Measurements from ENCODE around the gene CTTNBP2. TPM values are rescaled to one million over a fixed set of nuclear protein-coding genes. Genes with fewer than 3 reads are reported as not detected.

The CTTNBP2 gene
- polyA plus RNA-seq, 1 of the 3 experiments (the other 2 are of a cell fraction): not detected

GRCh38 chr7:117669818-117670217 is 203.4 kb downstream of the CTTNBP2 start:
- CTCF ChIA-PET: no interaction called here
- POLR2A ChIA-PET: no interaction called here
- no peaks in the 10 kb centered on the region for H3K4me1 ChIP-seq (ENCODE audit: control insufficient read depth in 1 of 2, insufficient read depth in 2 of 2, low read depth in 1 of 2, low read length in 1 of 2)
- H3K9me2 ChIP-seq: no peaks in the 10 kb centered on the region
- H2AFZ ChIP-seq (ENCODE audit: low read depth): no peak overlapping the region
- no peaks in the 10 kb centered on the region for H3K79me2 ChIP-seq (ENCODE audit: insufficient read depth)
- H4K20me1 ChIP-seq (ENCODE audit: insufficient read depth): no peaks in the 10 kb centered on the region
- no peak overlapping the region for H3K9ac ChIP-seq
- H3K27me3 ChIP-seq (ENCODE audit: insufficient read depth): 0 out of 2 replicates have a peak, but pooled peaks cover 13% of the 10 kb centered on the region
- 6% methylated on average over 4 of the region's 4 CpGs for WGBS (ENCODE audit: low lambda C conversion rate)
- TF ChIP-seq, protein P1, sequence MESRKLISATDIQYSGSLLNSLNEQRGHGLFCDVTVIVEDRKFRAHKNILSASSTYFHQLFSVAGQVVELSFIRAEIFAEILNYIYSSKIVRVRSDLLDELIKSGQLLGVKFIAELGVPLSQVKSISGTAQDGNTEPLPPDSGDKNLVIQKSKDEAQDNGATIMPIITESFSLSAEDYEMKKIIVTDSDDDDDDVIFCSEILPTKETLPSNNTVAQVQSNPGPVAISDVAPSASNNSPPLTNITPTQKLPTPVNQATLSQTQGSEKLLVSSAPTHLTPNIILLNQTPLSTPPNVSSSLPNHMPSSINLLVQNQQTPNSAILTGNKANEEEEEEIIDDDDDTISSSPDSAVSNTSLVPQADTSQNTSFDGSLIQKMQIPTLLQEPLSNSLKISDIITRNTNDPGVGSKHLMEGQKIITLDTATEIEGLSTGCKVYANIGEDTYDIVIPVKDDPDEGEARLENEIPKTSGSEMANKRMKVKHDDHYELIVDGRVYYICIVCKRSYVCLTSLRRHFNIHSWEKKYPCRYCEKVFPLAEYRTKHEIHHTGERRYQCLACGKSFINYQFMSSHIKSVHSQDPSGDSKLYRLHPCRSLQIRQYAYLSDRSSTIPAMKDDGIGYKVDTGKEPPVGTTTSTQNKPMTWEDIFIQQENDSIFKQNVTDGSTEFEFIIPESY (IDR thresholded peaks at IDR 0.05; ENCODE audit: borderline replicate concordance, low read depth): no peak
- no peak for TF ChIP-seq GATA2 (CRISPR knock-in tag; IDR thresholded peaks at IDR 0.05)
- TF ChIP-seq, protein P2, sequence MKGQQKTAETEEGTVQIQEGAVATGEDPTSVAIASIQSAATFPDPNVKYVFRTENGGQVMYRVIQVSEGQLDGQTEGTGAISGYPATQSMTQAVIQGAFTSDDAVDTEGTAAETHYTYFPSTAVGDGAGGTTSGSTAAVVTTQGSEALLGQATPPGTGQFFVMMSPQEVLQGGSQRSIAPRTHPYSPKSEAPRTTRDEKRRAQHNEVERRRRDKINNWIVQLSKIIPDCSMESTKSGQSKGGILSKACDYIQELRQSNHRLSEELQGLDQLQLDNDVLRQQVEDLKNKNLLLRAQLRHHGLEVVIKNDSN (IDR thresholded peaks at IDR 0.05; ENCODE audit: borderline replicate concordance, low read depth): no peak
- TF ChIP-seq NRF1 (IDR thresholded peaks at IDR 0.05; ENCODE audit: low read depth, low read length): no peak
- no peak for TF ChIP-seq RCOR1 (IDR thresholded peaks at IDR 0.05; ENCODE audit: low read length)
- no peak for TF ChIP-seq YY1 (IDR thresholded peaks at IDR 0.05; ENCODE audit: low read depth)
- TF ChIP-seq FOSL2 (IDR thresholded peaks at IDR 0.05; ENCODE audit: borderline replicate concordance, low read depth): no peak
- no peak for TF ChIP-seq CHD2 (IDR thresholded peaks at IDR 0.05; ENCODE audit: low read length, partially characterized antibody)
- TF ChIP-seq, protein P3, sequence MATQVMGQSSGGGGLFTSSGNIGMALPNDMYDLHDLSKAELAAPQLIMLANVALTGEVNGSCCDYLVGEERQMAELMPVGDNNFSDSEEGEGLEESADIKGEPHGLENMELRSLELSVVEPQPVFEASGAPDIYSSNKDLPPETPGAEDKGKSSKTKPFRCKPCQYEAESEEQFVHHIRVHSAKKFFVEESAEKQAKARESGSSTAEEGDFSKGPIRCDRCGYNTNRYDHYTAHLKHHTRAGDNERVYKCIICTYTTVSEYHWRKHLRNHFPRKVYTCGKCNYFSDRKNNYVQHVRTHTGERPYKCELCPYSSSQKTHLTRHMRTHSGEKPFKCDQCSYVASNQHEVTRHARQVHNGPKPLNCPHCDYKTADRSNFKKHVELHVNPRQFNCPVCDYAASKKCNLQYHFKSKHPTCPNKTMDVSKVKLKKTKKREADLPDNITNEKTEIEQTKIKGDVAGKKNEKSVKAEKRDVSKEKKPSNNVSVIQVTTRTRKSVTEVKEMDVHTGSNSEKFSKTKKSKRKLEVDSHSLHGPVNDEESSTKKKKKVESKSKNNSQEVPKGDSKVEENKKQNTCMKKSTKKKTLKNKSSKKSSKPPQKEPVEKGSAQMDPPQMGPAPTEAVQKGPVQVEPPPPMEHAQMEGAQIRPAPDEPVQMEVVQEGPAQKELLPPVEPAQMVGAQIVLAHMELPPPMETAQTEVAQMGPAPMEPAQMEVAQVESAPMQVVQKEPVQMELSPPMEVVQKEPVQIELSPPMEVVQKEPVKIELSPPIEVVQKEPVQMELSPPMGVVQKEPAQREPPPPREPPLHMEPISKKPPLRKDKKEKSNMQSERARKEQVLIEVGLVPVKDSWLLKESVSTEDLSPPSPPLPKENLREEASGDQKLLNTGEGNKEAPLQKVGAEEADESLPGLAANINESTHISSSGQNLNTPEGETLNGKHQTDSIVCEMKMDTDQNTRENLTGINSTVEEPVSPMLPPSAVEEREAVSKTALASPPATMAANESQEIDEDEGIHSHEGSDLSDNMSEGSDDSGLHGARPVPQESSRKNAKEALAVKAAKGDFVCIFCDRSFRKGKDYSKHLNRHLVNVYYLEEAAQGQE (IDR thresholded peaks at IDR 0.05; ENCODE audit: low read depth, low read length): no peak
- no peak for TF ChIP-seq POLR2AphosphoS5 (IDR thresholded peaks at IDR 0.05; ENCODE audit: low read depth, low read length)
- no peaks in the 10 kb centered on the region for H3K36me3 ChIP-seq (replicated peaks in 1 of 2; ENCODE audit: control insufficient read depth in 1 of 2, insufficient read depth in 2 of 2, low read length in 1 of 2)
- no peaks in the 10 kb centered on the region for H3F3A ChIP-seq (replicated peaks; ENCODE audit: insufficient read depth)
- no peak overlapping the region for H3K4me3 ChIP-seq (ENCODE audit: low read depth in 2 of 2, low read length in 1 of 2)
- no peak overlapping the region for H3K27ac ChIP-seq (ENCODE audit: low read depth in 2 of 2, low read length in 1 of 2)
- no peaks in the 10 kb centered on the region for H3K9me3 ChIP-seq
- no peak overlapping the region for H3K4me2 ChIP-seq
- DNase-seq: no peak

- H3K4me2 ChIP-seq: no peak overlapping the region
- DNase-seq: no peak
- H3K79me2 ChIP-seq (ENCODE audit: insufficient read depth): no peaks in the 10 kb centered on the region
- H3K9ac ChIP-seq: no peak overlapping the region
- POLR2A ChIA-PET: no interaction called here
- H3K4me1 ChIP-seq (ENCODE audit: control insufficient read depth in 1 of 2, insufficient read depth in 2 of 2, low read depth in 1 of 2, low read length in 1 of 2): no peaks in the 10 kb centered on the region
- no peaks in the 10 kb centered on the region for H3F3A ChIP-seq (replicated peaks; ENCODE audit: insufficient read depth)
- no peak overlapping the region for H3K4me3 ChIP-seq (ENCODE audit: low read depth in 2 of 2, low read length in 1 of 2)
- no peaks in the 10 kb centered on the region for H3K9me3 ChIP-seq
- H4K20me1 ChIP-seq (ENCODE audit: insufficient read depth): no peaks in the 10 kb centered on the region
- no peak overlapping the region for H2AFZ ChIP-seq (ENCODE audit: low read depth)
- no peaks in the 10 kb centered on the region for H3K36me3 ChIP-seq (replicated peaks in 1 of 2; ENCODE audit: control insufficient read depth in 1 of 2, insufficient read depth in 2 of 2, low read length in 1 of 2)
- 0 out of 2 replicates have a peak, but pooled peaks cover 3% of the 10 kb centered on the region for H3K9me2 ChIP-seq
- WGBS (ENCODE audit: low lambda C conversion rate): 7% methylated on average over 2 of the region's 2 CpGs
- 0 out of 2 replicates have a peak, but pooled peaks cover 7% of the 10 kb centered on the region for H3K27me3 ChIP-seq (ENCODE audit: insufficient read depth)
- no peak overlapping the region for H3K27ac ChIP-seq (ENCODE audit: low read depth in 2 of 2, low read length in 1 of 2)
- CTCF ChIA-PET: no interaction called here
- TF ChIP-seq JUND (IDR thresholded peaks at IDR 0.05) (no peak), RXRA (IDR thresholded peaks at IDR 0.05; ENCODE audit: borderline replicate concordance, low read depth) (no peak), ELF1 (IDR thresholded peaks at IDR 0.05) (no peak), GABPA (IDR thresholded peaks at IDR 0.05; ENCODE audit: low read depth) (no peak), RFX5 (IDR thresholded peaks at IDR 0.05; ENCODE audit: low read length) (no peak), RCOR1 (IDR thresholded peaks at IDR 0.05; ENCODE audit: low read length) (no peak), MEF2A (IDR thresholded peaks at IDR 0.05; ENCODE audit: borderline replicate concordance, low read depth) (no peak), FOXJ3 (CRISPR knock-in tag; IDR thresholded peaks at IDR 0.05) (no peak), FOXM1 (IDR thresholded peaks at IDR 0.05; ENCODE audit: low read depth) (no peak)
- TF ChIP-seq, protein P4, sequence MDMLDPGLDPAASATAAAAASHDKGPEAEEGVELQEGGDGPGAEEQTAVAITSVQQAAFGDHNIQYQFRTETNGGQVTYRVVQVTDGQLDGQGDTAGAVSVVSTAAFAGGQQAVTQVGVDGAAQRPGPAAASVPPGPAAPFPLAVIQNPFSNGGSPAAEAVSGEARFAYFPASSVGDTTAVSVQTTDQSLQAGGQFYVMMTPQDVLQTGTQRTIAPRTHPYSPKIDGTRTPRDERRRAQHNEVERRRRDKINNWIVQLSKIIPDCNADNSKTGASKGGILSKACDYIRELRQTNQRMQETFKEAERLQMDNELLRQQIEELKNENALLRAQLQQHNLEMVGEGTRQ (IDR thresholded peaks at IDR 0.05; ENCODE audit: borderline replicate concordance, low read depth, low read length): no peak
- TF ChIP-seq, protein P5, sequence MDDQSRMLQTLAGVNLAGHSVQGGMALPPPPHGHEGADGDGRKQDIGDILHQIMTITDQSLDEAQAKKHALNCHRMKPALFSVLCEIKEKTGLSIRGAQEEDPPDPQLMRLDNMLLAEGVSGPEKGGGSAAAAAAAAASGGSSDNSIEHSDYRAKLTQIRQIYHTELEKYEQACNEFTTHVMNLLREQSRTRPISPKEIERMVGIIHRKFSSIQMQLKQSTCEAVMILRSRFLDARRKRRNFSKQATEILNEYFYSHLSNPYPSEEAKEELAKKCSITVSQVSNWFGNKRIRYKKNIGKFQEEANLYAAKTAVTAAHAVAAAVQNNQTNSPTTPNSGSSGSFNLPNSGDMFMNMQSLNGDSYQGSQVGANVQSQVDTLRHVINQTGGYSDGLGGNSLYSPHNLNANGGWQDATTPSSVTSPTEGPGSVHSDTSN (IDR thresholded peaks at IDR 0.05): no peak
Measured at GRCh38 chr7:117667456-117667855, 205.8 kb downstream of the CTTNBP2 start.
